Measurements from ENCODE around the gene CELF4.

GRCh38 chr18:37512400-37512799 lies 53.2 kb downstream of the CELF4 start:
- TF ChIP-seq GATA2 (IDR thresholded peaks at IDR 0.05; ENCODE audit: low read depth, low read length) (no peak), GATA3 (IDR thresholded peaks at IDR 0.05; ENCODE audit: low read depth, low read length) (no peak)

Measured in SH-SY5Y (cell line).